OCI-LY1 (cell line): Measurements from ENCODE around the gene KCNJ14.

Experiments
- H2AFZ ChIP-seq: fragments of 200-600 bp; sonication (generic), shearing (Covaris generic); 2 replicates; pipeline ENCODE4 v1.6.0; 2014; ENCODE audit warnings: antibody characterized with exemption, mild to moderate bottlenecking, low read length
- H3F3A ChIP-seq: fragments of 200-600 bp; sonication (generic), shearing (Covaris generic); 2 replicates; pipeline ENCODE4 v1.6.0; 2014; ENCODE audit warnings: mild to moderate bottlenecking, antibody characterized with exemption, low read length, moderate library complexity; ENCODE audit not compliant: insufficient read depth
- H3K27ac ChIP-seq: fragments of 200-600 bp; sonication (generic); 2 replicates; pipeline ENCODE4 v1.5.1; 2014; ENCODE audit warnings: low read length, mixed run types, mild to moderate bottlenecking, low read depth; ENCODE audit not compliant: poor library complexity, severe bottlenecking
- H3K27me3 ChIP-seq: fragments of 200-600 bp; sonication (generic); 2 replicates; pipeline ENCODE4 v1.6.0; 2014; ENCODE audit warnings: antibody characterized with exemption, mild to moderate bottlenecking, low read length, moderate library complexity; ENCODE audit not compliant: insufficient read depth
- H3K36me3 ChIP-seq: fragments of 200-600 bp; sonication (generic); 2 replicates; pipeline ENCODE4 v1.6.1; 2014; ENCODE audit warnings: mild to moderate bottlenecking, antibody characterized with exemption, low read length, moderate library complexity, mixed read lengths; ENCODE audit not compliant: insufficient read depth
- H3K4me1 ChIP-seq: fragments of 200-600 bp; sonication (generic); 2 replicates; pipeline ENCODE4 v1.5.1; 2014; ENCODE audit warnings: mild to moderate bottlenecking, low read length, moderate library complexity; ENCODE audit not compliant: insufficient read depth, severe bottlenecking
- H3K4me2 ChIP-seq: fragments of 200-600 bp; sonication (generic), shearing (Covaris generic); 2 replicates; pipeline ENCODE4 v1.6.1; 2014; ENCODE audit warnings: low read length
- H3K4me3 ChIP-seq: fragments of 200-600 bp; sonication (generic); 2 replicates; pipeline ENCODE4 v1.5.1; 2014; ENCODE audit warnings: low read length, low read depth, mild to moderate bottlenecking, mixed read lengths; ENCODE audit not compliant: poor library complexity, severe bottlenecking
- H3K79me2 ChIP-seq: fragments of 200-600 bp; shearing (Covaris generic); 2 replicates; pipeline ENCODE4 v1.6.1; 2016; ENCODE audit warnings: mixed run types, low read length, mixed read lengths; ENCODE audit not compliant: insufficient read depth
- H3K9ac ChIP-seq: fragments of 200-600 bp; sonication (generic), shearing (Covaris generic); 2 replicates; pipeline ENCODE4 v1.6.1; 2014; ENCODE audit warnings: mild to moderate bottlenecking, low read length, mixed read lengths
- H3K9me2 ChIP-seq: fragments of 200-600 bp; sonication (generic), shearing (Covaris generic); 2 replicates; pipeline ENCODE4 v1.6.1; 2014; ENCODE audit warnings: low read depth, mild to moderate bottlenecking, low read length, mixed read lengths
- H3K9me3 ChIP-seq: fragments of 200-600 bp; shearing (Covaris generic); 2 replicates; pipeline ENCODE4 v1.6.1; 2014; ENCODE audit warnings: low read length, mixed read lengths
- H4K20me1 ChIP-seq: fragments of 200-600 bp; sonication (generic), shearing (Covaris generic); 2 replicates; pipeline ENCODE4 v1.6.0; 2016; ENCODE audit warnings: mild to moderate bottlenecking, low read length; ENCODE audit not compliant: insufficient read depth
- CTCF ChIP-seq: fragments of 200-600 bp; sonication (generic), shearing (Covaris generic); IDR thresholded peaks from 2 replicates; pipeline ENCODE4 v1.5.1; 2017; ENCODE audit warnings: mild to moderate bottlenecking, antibody characterized with exemption, low read length, moderate library complexity, mixed read lengths
- EZH2 ChIP-seq: fragments of 200-600 bp; sonication (generic), shearing (Covaris generic); IDR thresholded peaks from 2 replicates; pipeline ENCODE4 v1.8.0; 2017; ENCODE audit warnings: borderline replicate concordance, mixed run types, mild to moderate bottlenecking, antibody characterized with exemption, low read length, moderate library complexity, mixed read lengths

The KCNJ14 gene

DNA sequence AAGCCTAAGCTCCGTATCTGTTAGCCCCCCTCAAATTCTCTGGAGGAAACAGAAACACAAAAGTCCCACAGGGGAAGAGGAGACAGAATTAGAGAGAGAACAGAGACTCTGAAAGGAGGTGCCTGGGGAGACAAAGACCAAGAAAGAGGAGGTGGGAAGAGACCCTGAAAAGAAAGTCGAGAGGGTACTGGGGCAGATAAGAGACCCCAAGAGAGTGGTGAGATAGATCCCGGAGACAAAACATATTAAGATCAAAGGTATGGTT is 10.5 kb upstream of the KCNJ14 start:
- Histone ChIP-seq H3K27ac (peak overlapping the region; percentile 73), H3K36me3 (peaks cover 29% of the 10 kb centered on the region), H2AFZ (peak overlapping the region; percentile 16; the same call in 1 of the 2 replicates), H3K9me2 (no peaks in the 10 kb centered on the region), H3K79me2 (no peaks in the 10 kb centered on the region), H3K27me3 (no peaks in the 10 kb centered on the region), H3K9me3 (no peaks in the 10 kb centered on the region), H3K9ac (peak overlapping the region; percentile 73), H3K4me2 (peak overlapping the region; percentile 78), H3F3A (no peaks in the 10 kb centered on the region), H4K20me1 (no peaks in the 10 kb centered on the region), H3K4me3 (peak overlapping the region; percentile 71), H3K4me1 (peaks cover 26% of the 10 kb centered on the region)
- TF ChIP-seq CTCF (no peak), EZH2 (no peak)

- Histone ChIP-seq H3K36me3 (peaks cover 33% of the 10 kb centered on the region), H4K20me1 (no peaks in the 10 kb centered on the region), H3K79me2 (no peaks in the 10 kb centered on the region), H3K9me3 (no peaks in the 10 kb centered on the region), H3K4me2 (peak overlapping the region; percentile 78), H3K9ac (peak overlapping the region; percentile 73), H3K4me1 (peaks cover 26% of the 10 kb centered on the region), H3K4me3 (peak overlapping the region; percentile 71), H3K27me3 (no peaks in the 10 kb centered on the region), H2AFZ (0 out of 2 replicates have a peak overlapping the region, but pooled peaks have one; percentile 3), H3K9me2 (no peaks in the 10 kb centered on the region), H3F3A (no peaks in the 10 kb centered on the region), H3K27ac (peak overlapping the region; percentile 73)
- TF ChIP-seq CTCF (peak; percentile 55), EZH2 (no peak)
Measured at GRCh38 chr19:48445256-48445605, 10.1 kb upstream of the KCNJ14 start.

DNA sequence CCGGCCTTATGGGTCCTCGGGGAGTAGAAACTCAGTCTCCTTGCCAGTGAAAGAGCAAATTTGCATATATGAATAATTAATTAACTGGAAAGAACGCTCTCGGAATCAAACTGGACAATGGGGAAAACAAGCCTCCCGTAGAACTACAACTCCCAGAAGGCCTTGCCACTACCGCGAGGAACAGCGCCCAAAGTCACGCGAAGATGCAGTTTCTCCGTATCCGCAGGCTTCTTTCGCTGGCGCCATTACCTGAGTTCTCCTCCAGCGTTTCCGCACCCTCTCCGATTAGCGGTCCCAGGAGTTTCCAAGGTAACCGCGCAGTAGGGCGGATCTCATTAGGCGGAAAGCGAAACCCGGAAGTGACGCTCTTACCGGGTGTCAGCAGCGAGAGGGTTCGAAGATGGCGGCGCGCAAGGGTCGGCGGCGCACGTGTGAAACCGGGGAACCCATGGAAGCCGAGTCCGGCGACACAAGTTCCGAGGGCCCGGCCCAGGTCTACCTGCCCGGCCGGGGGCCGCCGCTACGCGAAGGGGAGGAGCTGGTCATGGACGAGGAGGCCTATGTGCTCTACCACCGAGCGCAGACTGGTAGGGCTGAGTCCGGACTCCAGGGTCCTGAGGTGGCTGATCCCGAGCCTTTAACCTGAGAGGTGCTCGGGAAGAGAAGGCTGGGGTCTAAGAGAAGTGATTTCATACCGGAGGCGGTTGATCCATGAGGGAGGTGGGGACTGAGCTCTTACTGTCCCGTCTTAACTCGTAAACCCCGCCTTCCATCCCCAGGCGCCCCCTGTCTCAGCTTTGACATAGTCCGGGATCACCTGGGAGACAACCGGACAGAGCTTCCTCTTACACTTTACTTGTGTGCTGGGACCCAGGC is 9.5 kb upstream of the KCNJ14 start, which contains the start of gene GRWD1:
Gene GRWD1, plus strand, starts transcription at position 378 of the 876 bp plus-strand sequence. Its CDS starts 23 bp downstream, at position 401.
- Histone ChIP-seq H3K79me2 (no peaks in the 10 kb centered on the region), H3K4me2 (peak within 1 kb of the TSS; percentile 78), H3F3A (no peaks in the 10 kb centered on the region), H3K4me3 (peak within 1 kb of the TSS; percentile 71), H3K36me3 (peaks cover 39% of the 10 kb centered on the region), H3K9ac (peak within 1 kb of the TSS; percentile 73), H2AFZ (peak within 1 kb of the TSS; percentile 3; the same call in 1 of the 2 replicates), H3K9me3 (no peaks in the 10 kb centered on the region), H3K27me3 (no peaks in the 10 kb centered on the region), H3K27ac (peak within 1 kb of the TSS; percentile 73), H4K20me1 (no peaks in the 10 kb centered on the region), H3K9me2 (no peaks in the 10 kb centered on the region), H3K4me1 (peaks cover 26% of the 10 kb centered on the region)
- no peak for TF ChIP-seq EZH2
- TF ChIP-seq CTCF: peak; percentile 20; the same call in 1 of the 2 replicates
